ENCODE results near the gene TREH. TPM values are rescaled to one million over a fixed set of nuclear protein-coding genes. Genes with fewer than 3 reads are reported as not detected.

TREH gene
- total and polyA plus RNA-seq, 2 donors from 2014 or later, result 1.0 to 10.2 TPM

DNA sequence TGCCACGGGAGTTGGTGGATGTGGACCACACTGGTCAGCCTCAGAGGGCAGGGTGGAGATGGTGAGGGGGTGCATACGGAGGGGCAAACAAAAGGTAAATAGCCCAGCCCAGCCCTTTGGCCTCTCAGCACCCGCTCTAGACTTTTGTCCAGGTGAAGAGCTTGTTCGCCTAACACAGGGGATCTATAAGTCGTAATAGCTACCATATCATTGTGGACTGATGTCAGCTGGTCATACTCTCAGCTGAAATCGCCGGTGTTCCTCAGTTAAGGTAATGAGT, 27.0 kb upstream of the TREH start:
- FAIRE-seq (no peak), DNase-seq (no peak)
- no peak overlapping the region for H3K27ac ChIP-seq (ENCODE audit: low read depth in 2 of 2, low read length in 2 of 2)
- no peaks in the 10 kb centered on the region for H3K9me3 ChIP-seq (ENCODE audit: control insufficient read depth in 2 of 3, insufficient read depth in 1 of 3, low read length in 3 of 3)
- H3K36me3 ChIP-seq (ENCODE audit: control insufficient read depth in 2 of 3, insufficient read depth in 3 of 3, low read length in 3 of 3), result no peaks in the 10 kb centered on the region
- intact Hi-C loops (cut with DNase I), result no loop called here
- no peak overlapping the region for H3K4me3 ChIP-seq (ENCODE audit: low read length in 3 of 3)
- H3K9ac ChIP-seq (ENCODE audit: low read length in 3 of 3), result no peak overlapping the region
- TF ChIP-seq, protein P1, sequence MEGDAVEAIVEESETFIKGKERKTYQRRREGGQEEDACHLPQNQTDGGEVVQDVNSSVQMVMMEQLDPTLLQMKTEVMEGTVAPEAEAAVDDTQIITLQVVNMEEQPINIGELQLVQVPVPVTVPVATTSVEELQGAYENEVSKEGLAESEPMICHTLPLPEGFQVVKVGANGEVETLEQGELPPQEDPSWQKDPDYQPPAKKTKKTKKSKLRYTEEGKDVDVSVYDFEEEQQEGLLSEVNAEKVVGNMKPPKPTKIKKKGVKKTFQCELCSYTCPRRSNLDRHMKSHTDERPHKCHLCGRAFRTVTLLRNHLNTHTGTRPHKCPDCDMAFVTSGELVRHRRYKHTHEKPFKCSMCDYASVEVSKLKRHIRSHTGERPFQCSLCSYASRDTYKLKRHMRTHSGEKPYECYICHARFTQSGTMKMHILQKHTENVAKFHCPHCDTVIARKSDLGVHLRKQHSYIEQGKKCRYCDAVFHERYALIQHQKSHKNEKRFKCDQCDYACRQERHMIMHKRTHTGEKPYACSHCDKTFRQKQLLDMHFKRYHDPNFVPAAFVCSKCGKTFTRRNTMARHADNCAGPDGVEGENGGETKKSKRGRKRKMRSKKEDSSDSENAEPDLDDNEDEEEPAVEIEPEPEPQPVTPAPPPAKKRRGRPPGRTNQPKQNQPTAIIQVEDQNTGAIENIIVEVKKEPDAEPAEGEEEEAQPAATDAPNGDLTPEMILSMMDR (IDR thresholded peaks at IDR 0.05; ENCODE audit: borderline replicate concordance, extremely low read depth, insufficient read depth), result no peak
- H3K4me1 ChIP-seq (ENCODE audit: control insufficient read depth in 2 of 3, insufficient read depth in 2 of 3, low read depth in 1 of 3, low read length in 3 of 3), result no peaks in the 10 kb centered on the region
- no peaks in the 10 kb centered on the region for H3K27me3 ChIP-seq (ENCODE audit: control insufficient read depth, insufficient read depth, low read length)

DNA sequence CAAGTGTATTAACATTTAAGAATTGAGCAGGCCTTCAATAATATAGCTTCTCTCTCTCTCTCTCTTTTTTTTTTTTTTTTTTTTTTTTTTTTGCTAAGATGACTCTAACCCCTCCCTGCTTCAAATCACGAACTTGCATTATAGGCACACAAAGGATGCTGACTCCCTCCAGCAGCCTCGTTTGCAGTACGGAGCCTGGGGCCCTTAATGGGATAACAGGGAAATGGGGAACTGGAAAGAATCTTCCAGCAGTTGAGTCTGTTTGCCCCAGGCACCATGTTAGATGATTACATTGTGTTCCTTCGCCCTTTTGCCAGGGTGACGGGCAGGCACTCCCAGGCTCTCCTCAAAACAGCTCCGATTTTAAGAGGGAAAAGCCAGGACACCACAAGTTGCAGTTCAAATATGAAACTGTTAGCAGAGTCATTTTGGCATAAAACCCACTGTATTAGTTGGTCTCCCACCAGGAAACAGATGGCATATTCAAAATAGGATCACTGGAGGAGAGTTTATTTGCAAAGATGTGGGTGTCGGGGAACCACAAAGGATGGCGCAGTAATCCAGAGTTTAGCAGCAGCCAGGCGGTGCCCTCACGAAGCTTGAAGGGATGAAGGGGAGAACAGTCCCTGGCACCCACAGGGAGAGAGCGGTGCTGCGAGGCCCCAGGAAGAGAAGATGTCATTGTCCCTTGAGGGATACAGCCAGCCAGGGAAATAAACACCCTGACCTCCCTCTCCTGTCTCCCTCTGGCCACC, 26.5 kb upstream of the TREH start:
- Histone ChIP-seq H3K4me3 (ENCODE audit: low read length in 3 of 3) (no peak overlapping the region), H3K4me1 (ENCODE audit: control insufficient read depth in 2 of 3, insufficient read depth in 2 of 3, low read depth in 1 of 3, low read length in 3 of 3) (no peaks in the 10 kb centered on the region), H3K9me3 (ENCODE audit: control insufficient read depth in 2 of 3, insufficient read depth in 1 of 3, low read length in 3 of 3) (no peaks in the 10 kb centered on the region), H3K9ac (ENCODE audit: low read length in 3 of 3) (no peak overlapping the region), H3K36me3 (ENCODE audit: control insufficient read depth in 2 of 3, insufficient read depth in 3 of 3, low read length in 3 of 3) (no peaks in the 10 kb centered on the region), H3K27ac (ENCODE audit: low read depth in 2 of 2, low read length in 2 of 2) (no peak overlapping the region), H3K27me3 (ENCODE audit: control insufficient read depth, insufficient read depth, low read length) (no peaks in the 10 kb centered on the region)
- FAIRE-seq, result no peak
- TF ChIP-seq, protein P1 (IDR thresholded peaks at IDR 0.05; ENCODE audit: borderline replicate concordance, extremely low read depth, insufficient read depth), result no peak
- DNase-seq, result no peak
- intact Hi-C loops (cut with DNase I), result no loop called here

DNA sequence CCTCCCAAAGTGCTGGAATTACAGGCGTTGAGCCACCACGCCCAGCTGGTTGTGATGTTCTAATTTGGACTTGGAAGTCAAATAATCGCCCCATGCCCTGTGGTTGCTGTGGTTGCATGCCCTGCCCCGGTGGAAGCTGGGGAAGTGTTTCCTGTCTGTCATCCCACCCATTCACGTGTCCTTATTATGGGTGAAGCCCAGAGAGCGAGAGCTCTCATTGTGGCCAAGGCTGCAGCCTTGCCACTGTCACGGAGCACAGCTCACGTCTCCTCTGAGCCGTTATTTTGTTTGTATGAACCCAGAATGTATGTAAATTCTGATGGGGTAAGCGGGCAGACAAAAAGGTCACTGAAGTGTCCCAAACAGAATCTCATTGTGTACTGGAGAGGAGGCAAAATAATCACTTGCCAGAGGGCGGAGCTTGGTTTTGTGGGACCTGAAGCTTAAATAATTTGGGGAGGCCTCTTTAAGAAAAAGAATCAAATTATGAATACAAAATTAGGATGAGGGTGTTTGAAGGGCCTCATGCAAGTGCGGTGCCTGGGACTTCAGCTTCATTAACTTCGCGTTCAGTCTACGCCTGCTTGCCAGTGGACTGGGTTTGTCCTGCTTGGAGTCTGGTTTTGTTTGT, 25.8 kb upstream of the TREH start:
- intact Hi-C loops (cut with DNase I), result no loop called here
- Histone ChIP-seq H3K27me3 (ENCODE audit: control insufficient read depth, insufficient read depth, low read length) (no peaks in the 10 kb centered on the region), H3K9me3 (ENCODE audit: control insufficient read depth in 2 of 3, insufficient read depth in 1 of 3, low read length in 3 of 3) (peaks cover 0 to 3% (median 0%) of the 10 kb centered on the region in 3 donors), H3K4me3 (ENCODE audit: low read length in 3 of 3) (no peak overlapping the region), H3K27ac (ENCODE audit: low read depth in 2 of 2, low read length in 2 of 2) (no peak overlapping the region), H3K36me3 (ENCODE audit: control insufficient read depth in 2 of 3, insufficient read depth in 3 of 3, low read length in 3 of 3) (no peaks in the 10 kb centered on the region), H3K9ac (ENCODE audit: low read length in 3 of 3) (no peak overlapping the region), H3K4me1 (ENCODE audit: control insufficient read depth in 2 of 3, insufficient read depth in 2 of 3, low read depth in 1 of 3, low read length in 3 of 3) (no peaks in the 10 kb centered on the region)
- TF ChIP-seq, protein P1 (IDR thresholded peaks at IDR 0.05; ENCODE audit: borderline replicate concordance, extremely low read depth, insufficient read depth), result no peak
- FAIRE-seq, result no peak
- no peak for DNase-seq

Data from kidney (tissue), 14 donors.